HEK293 (cell line): ENCODE results near the gene CDH12.

ENCODE experiments used
- YY1 ChIP-seq: fragments of 450-650 bp; formaldehyde crosslinking; IDR thresholded peaks from 2 replicates; pipeline ENCODE4 v1.5.1; 2018; ENCODE audit warnings: missing biosample characterization, missing genetic modification characterization
- ZBTB20 ChIP-seq: fragments of 450-650 bp; formaldehyde crosslinking; IDR thresholded peaks from 2 replicates; pipeline ENCODE4 v1.5.1; 2016; ENCODE audit warnings: missing biosample characterization, missing genetic modification characterization
- ZBTB48 ChIP-seq: fragments of 450-650 bp; formaldehyde crosslinking; IDR thresholded peaks from 2 replicates; pipeline ENCODE4 v1.5.1; 2016; ENCODE audit warnings: missing biosample characterization, missing genetic modification characterization
- ZEB2 ChIP-seq: fragments of 450-650 bp; formaldehyde crosslinking; IDR thresholded peaks from 2 replicates; pipeline ENCODE4 v1.5.1; 2016; ENCODE audit warnings: missing biosample characterization, missing genetic modification characterization
- ZNF114 ChIP-seq: fragments of 450-650 bp; formaldehyde crosslinking; IDR thresholded peaks from 2 replicates; pipeline ENCODE4 v1.5.0; 2017; ENCODE audit warnings: missing biosample characterization, missing genetic modification characterization
- ZNF140 ChIP-seq: fragments of 450-650 bp; formaldehyde crosslinking; IDR thresholded peaks from 2 replicates; pipeline ENCODE4 v1.5.1; 2016; ENCODE audit warnings: missing biosample characterization, missing genetic modification characterization
- ZNF274 ChIP-seq, 2 experiments: fragments of 200-500 bp in 1 of 2; fragments of 450-650 bp in 1 of 2; sonication (Bioruptor generic) in 1 of 2; formaldehyde crosslinking in 1 of 2; IDR thresholded peaks; 2 replicates each; pipeline versions ENCODE4 v1.5.1 to v1.6.1; 2014 to 2016; ENCODE audit warnings: borderline replicate concordance in 1 of 2, inconsistent platforms in 1 of 2, low read length in 1 of 2, missing biosample characterization in 1 of 2, missing genetic modification characterization in 1 of 2
- ZNF311 ChIP-seq: fragments of 450-650 bp; formaldehyde crosslinking; IDR thresholded peaks from 2 replicates; pipeline ENCODE4 v1.5.1; 2017; ENCODE audit warnings: missing biosample characterization, missing genetic modification characterization, borderline replicate concordance
- TF ChIP-seq, protein P1 (sequence below): fragments of 450-650 bp; formaldehyde crosslinking; IDR thresholded peaks from 2 replicates; pipeline ENCODE4 v1.5.1; 2016; ENCODE audit warnings: missing biosample characterization, missing genetic modification characterization
- TF ChIP-seq, protein P2 (sequence below): fragments of 450-650 bp; formaldehyde crosslinking; conservative IDR thresholded peaks from 2 replicates; pipeline ENCODE4 v1.5.1; 2016; ENCODE audit warnings: low read depth, missing biosample characterization, missing genetic modification characterization
- TF ChIP-seq, protein P3 (sequence below): fragments of 450-650 bp; formaldehyde crosslinking; IDR thresholded peaks from 2 replicates; pipeline ENCODE4 v1.5.1; 2016; ENCODE audit warnings: missing biosample characterization, missing genetic modification characterization
- TF ChIP-seq, protein P4 (sequence below): fragments of 450-650 bp; formaldehyde crosslinking; IDR thresholded peaks from 2 replicates; pipeline ENCODE4 v1.5.1; 2016; ENCODE audit warnings: missing biosample characterization, missing genetic modification characterization, low read depth
- TF ChIP-seq, protein P5 (sequence below): fragments of 450-650 bp; formaldehyde crosslinking; IDR thresholded peaks from 2 replicates; pipeline ENCODE4 v1.5.1; 2016; ENCODE audit warnings: missing biosample characterization, missing genetic modification characterization

DNA sequence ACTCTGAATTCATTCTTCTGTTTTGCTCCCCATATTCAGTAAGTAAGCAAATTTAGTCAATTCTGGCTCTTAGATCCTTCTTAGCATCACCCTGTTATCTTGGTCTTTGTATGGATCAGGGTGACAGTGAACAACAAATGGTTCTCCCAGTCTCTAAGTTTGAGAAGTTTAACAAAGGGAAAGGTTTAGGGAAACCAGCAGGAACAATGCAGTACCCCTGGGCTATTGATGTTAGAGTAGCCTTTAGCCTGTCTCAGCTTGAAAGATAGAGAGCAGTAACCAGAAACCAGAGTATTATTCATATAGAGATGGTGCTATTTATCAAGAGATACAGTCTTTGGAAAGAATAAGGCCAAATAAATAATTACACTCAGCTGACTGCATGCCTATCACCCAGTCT, 241.8 kb downstream of the CDH12 start:
- no peak for TF ChIP-seq ZNF140 (tag by site-specific recombination)
- TF ChIP-seq ZEB2, result no peak
- TF ChIP-seq, protein P1, sequence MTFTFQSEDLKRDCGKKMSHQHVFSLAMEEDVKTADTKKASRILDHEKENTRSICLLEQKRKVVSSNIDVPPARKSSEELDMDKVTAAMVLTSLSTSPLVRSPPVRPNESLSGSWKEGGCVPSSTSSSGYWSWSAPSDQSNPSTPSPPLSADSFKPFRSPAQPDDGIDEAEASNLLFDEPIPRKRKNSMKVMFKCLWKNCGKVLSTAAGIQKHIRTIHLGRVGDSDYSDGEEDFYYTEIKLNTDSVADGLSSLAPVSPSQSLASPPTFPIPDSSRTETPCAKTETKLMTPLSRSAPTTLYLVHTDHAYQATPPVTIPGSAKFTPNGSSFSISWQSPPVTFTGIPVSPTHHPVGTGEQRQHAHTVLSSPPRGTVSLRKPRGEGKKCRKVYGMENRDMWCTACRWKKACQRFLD (tag by site-specific recombination), result no peak
- TF ChIP-seq, protein P2, sequence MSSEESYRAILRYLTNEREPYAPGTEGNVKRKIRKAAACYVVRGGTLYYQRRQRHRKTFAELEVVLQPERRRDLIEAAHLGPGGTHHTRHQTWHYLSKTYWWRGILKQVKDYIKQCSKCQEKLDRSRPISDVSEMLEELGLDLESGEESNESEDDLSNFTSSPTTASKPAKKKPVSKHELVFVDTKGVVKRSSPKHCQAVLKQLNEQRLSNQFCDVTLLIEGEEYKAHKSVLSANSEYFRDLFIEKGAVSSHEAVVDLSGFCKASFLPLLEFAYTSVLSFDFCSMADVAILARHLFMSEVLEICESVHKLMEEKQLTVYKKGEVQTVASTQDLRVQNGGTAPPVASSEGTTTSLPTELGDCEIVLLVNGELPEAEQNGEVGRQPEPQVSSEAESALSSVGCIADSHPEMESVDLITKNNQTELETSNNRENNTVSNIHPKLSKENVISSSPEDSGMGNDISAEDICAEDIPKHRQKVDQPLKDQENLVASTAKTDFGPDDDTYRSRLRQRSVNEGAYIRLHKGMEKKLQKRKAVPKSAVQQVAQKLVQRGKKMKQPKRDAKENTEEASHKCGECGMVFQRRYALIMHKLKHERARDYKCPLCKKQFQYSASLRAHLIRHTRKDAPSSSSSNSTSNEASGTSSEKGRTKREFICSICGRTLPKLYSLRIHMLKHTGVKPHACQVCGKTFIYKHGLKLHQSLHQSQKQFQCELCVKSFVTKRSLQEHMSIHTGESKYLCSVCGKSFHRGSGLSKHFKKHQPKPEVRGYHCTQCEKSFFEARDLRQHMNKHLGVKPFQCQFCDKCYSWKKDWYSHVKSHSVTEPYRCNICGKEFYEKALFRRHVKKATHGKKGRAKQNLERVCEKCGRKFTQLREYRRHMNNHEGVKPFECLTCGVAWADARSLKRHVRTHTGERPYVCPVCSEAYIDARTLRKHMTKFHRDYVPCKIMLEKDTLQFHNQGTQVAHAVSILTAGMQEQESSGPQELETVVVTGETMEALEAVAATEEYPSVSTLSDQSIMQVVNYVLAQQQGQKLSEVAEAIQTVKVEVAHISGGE (tag by site-specific recombination), result no peak
- no peak for TF ChIP-seq YY1
- TF ChIP-seq, protein P3, sequence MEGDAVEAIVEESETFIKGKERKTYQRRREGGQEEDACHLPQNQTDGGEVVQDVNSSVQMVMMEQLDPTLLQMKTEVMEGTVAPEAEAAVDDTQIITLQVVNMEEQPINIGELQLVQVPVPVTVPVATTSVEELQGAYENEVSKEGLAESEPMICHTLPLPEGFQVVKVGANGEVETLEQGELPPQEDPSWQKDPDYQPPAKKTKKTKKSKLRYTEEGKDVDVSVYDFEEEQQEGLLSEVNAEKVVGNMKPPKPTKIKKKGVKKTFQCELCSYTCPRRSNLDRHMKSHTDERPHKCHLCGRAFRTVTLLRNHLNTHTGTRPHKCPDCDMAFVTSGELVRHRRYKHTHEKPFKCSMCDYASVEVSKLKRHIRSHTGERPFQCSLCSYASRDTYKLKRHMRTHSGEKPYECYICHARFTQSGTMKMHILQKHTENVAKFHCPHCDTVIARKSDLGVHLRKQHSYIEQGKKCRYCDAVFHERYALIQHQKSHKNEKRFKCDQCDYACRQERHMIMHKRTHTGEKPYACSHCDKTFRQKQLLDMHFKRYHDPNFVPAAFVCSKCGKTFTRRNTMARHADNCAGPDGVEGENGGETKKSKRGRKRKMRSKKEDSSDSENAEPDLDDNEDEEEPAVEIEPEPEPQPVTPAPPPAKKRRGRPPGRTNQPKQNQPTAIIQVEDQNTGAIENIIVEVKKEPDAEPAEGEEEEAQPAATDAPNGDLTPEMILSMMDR, result no peak
- TF ChIP-seq, protein P4, sequence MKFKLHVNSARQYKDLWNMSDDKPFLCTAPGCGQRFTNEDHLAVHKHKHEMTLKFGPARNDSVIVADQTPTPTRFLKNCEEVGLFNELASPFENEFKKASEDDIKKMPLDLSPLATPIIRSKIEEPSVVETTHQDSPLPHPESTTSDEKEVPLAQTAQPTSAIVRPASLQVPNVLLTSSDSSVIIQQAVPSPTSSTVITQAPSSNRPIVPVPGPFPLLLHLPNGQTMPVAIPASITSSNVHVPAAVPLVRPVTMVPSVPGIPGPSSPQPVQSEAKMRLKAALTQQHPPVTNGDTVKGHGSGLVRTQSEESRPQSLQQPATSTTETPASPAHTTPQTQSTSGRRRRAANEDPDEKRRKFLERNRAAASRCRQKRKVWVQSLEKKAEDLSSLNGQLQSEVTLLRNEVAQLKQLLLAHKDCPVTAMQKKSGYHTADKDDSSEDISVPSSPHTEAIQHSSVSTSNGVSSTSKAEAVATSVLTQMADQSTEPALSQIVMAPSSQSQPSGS (tag by site-specific recombination), result no peak
- TF ChIP-seq ZNF274 (IDR thresholded peaks at IDR 0.05; ENCODE audit: low read length), result no peak
- no peak for TF ChIP-seq ZNF274 (tag by site-specific recombination; IDR thresholded peaks at IDR 0.05; ENCODE audit: borderline replicate concordance)
- no peak for TF ChIP-seq ZNF311 (tag by site-specific recombination)
- no peak for TF ChIP-seq ZBTB20 (tag by site-specific recombination)
- no peak for TF ChIP-seq ZNF114 (tag by site-specific recombination)
- TF ChIP-seq ZBTB48, result no peak
- TF ChIP-seq, protein P5, sequence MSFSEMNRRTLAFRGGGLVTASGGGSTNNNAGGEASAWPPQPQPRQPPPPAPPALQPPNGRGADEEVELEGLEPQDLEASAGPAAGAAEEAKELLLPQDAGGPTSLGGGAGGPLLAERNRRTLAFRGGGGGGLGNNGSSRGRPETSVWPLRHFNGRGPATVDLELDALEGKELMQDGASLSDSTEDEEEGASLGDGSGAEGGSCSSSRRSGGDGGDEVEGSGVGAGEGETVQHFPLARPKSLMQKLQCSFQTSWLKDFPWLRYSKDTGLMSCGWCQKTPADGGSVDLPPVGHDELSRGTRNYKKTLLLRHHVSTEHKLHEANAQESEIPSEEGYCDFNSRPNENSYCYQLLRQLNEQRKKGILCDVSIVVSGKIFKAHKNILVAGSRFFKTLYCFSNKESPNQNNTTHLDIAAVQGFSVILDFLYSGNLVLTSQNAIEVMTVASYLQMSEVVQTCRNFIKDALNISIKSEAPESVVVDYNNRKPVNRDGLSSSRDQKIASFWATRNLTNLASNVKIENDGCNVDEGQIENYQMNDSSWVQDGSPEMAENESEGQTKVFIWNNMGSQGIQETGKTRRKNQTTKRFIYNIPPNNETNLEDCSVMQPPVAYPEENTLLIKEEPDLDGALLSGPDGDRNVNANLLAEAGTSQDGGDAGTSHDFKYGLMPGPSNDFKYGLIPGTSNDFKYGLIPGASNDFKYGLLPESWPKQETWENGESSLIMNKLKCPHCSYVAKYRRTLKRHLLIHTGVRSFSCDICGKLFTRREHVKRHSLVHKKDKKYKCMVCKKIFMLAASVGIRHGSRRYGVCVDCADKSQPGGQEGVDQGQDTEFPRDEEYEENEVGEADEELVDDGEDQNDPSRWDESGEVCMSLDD (tag by site-specific recombination), result no peak
